Neuronal stem cell (in vitro differentiated cells): ENCODE data around the gene PARVA.

Experiments
- DNase-seq: peaks from one replicate; pipeline ENCODE4 v3.0.0-alpha.2; 2013; ENCODE audit warnings: low spot score
- H2AFZ ChIP-seq: one replicate; pipeline ENCODE4 v1.6.1; 2013; ENCODE audit warnings: mild to moderate bottlenecking, low read length, inconsistent platforms
- H2AK5ac ChIP-seq: 2 replicates; pipeline ENCODE4 v1.6.1; 2013; ENCODE audit warnings: low read depth, mild to moderate bottlenecking, inconsistent platforms, low read length, moderate library complexity, mixed read lengths
- H2BK120ac ChIP-seq: 2 replicates; pipeline ENCODE4 v1.6.1; 2013; ENCODE audit warnings: low read depth, mild to moderate bottlenecking, inconsistent platforms, low read length, moderate library complexity, mixed read lengths
- H2BK12ac ChIP-seq: one replicate; pipeline ENCODE4 v1.6.1; 2013; ENCODE audit warnings: low read length, inconsistent platforms
- H2BK15ac ChIP-seq: 2 replicates; pipeline ENCODE4 v1.6.1; 2013; ENCODE audit warnings: mild to moderate bottlenecking, low read length, inconsistent platforms, mixed read lengths
- H2BK5ac ChIP-seq: one replicate; pipeline ENCODE4 v1.6.1; 2013; ENCODE audit warnings: inconsistent platforms, mild to moderate bottlenecking, low read length, moderate library complexity
- H3K14ac ChIP-seq: one replicate; pipeline ENCODE4 v1.6.1; 2013; ENCODE audit warnings: low read length, inconsistent platforms
- H3K18ac ChIP-seq: 2 replicates; pipeline ENCODE4 v1.6.1; 2013; ENCODE audit warnings: low read length, inconsistent platforms
- H3K23ac ChIP-seq: 2 replicates; pipeline ENCODE4 v1.6.1; 2013; ENCODE audit warnings: low read depth, mild to moderate bottlenecking, mixed read lengths, low read length, inconsistent platforms; ENCODE audit not compliant: poor library complexity
- H3K27ac ChIP-seq: replicated peaks from 3 replicates; pipeline ENCODE4 v1.5.1; 2013; ENCODE audit warnings: low read length, inconsistent platforms
- H3K27me3 ChIP-seq, 3 experiments: 2 replicates each; pipeline ENCODE4 v1.6.1; 2013; ENCODE audit warnings: low read length in 3 of 3, mild to moderate bottlenecking in 2 of 3, inconsistent platforms in 1 of 3, low read depth in 1 of 3, mixed read lengths in 1 of 3, moderate library complexity in 1 of 3; ENCODE audit not compliant: control insufficient read depth in 3 of 3, insufficient read depth in 3 of 3
- H3K36me3 ChIP-seq, 2 donors: replicated peaks in 1 of 2; 2 replicates each; pipeline ENCODE4 v1.6.1; 2013; ENCODE audit warnings: low read length in 2 of 2; ENCODE audit not compliant: control insufficient read depth in 2 of 2, insufficient read depth in 2 of 2
- H3K4ac ChIP-seq: 2 replicates; pipeline ENCODE4 v1.6.1; 2013; ENCODE audit warnings: inconsistent platforms, mild to moderate bottlenecking, low read length, moderate library complexity
- H3K4me1 ChIP-seq, 2 donors: 1 replicate in 1 of 2; 2 replicates in 1 of 2; pipeline ENCODE4 v1.6.1; 2013; ENCODE audit warnings: low read length in 2 of 2, low read depth in 1 of 2; ENCODE audit not compliant: control insufficient read depth in 2 of 2, insufficient read depth in 1 of 2
- H3K4me2 ChIP-seq: one replicate; pipeline ENCODE4 v1.6.1; 2013; ENCODE audit warnings: mild to moderate bottlenecking, low read length, inconsistent platforms; ENCODE audit not compliant: insufficient read depth, poor library complexity, severe bottlenecking
- H3K4me3 ChIP-seq, 2 donors: 2 replicates each; pipeline ENCODE4 v1.5.1; 2013; ENCODE audit warnings: low read length in 2 of 2, mild to moderate bottlenecking in 2 of 2, inconsistent platforms in 1 of 2, moderate library complexity in 1 of 2
- H3K79me1 ChIP-seq: one replicate; pipeline ENCODE4 v1.6.1; 2013; ENCODE audit warnings: low read depth, mild to moderate bottlenecking, inconsistent platforms, low read length, moderate library complexity
- H3K9ac ChIP-seq: one replicate; pipeline ENCODE4 v1.6.1; 2013; ENCODE audit warnings: mild to moderate bottlenecking, low read depth, low read length, inconsistent platforms; ENCODE audit not compliant: poor library complexity
- H3K9me3 ChIP-seq, 2 donors: replicated peaks in 1 of 2; 2 replicates each; pipeline versions ENCODE3 to v1.6.1; 2013; ENCODE audit warnings: low read length in 2 of 2, mild to moderate bottlenecking in 2 of 2, inconsistent platforms in 1 of 2, low read depth in 1 of 2, mixed read lengths in 1 of 2, moderate library complexity in 1 of 2; ENCODE audit not compliant: control insufficient read depth in 2 of 2, insufficient read depth in 1 of 2
- H4K8ac ChIP-seq: one replicate; pipeline ENCODE4 v1.6.1; 2013; ENCODE audit warnings: low read depth, mild to moderate bottlenecking, inconsistent platforms, low read length, moderate library complexity
- H4K91ac ChIP-seq: one replicate; pipeline ENCODE4 v1.6.1; 2013; ENCODE audit warnings: low read length, low read depth, mild to moderate bottlenecking, inconsistent platforms; ENCODE audit not compliant: poor library complexity
- WGBS, 2 donors: extraction: QIAGEN DNeasy Blood & Tissue Kit; methylation state at CpG; one replicate each; pipeline ENCODE4 v1.1.7; 2013; ENCODE audit warnings: missing lambda C conversion rate in 2 of 2, mixed read lengths in 1 of 2; ENCODE audit not compliant: insufficient read length in 2 of 2, insufficient replicate concordance in 1 of 2; ENCODE audit errors: extremely low coverage in 2 of 2; 5-methylcytosine and 5-hydroxymethylcytosine counted together

PARVA gene

GRCh38 chr11:12531020-12531419, 153.6 kb downstream of the PARVA start:
- Histone ChIP-seq H3K4ac (no peak overlapping the region), H3K23ac (no peak overlapping the region), H2BK120ac (no peak overlapping the region), H3K4me2 (no peak overlapping the region), H3K27ac (no peak overlapping the region), H3K18ac (no peak overlapping the region), H3K79me1 (no peaks in the 10 kb centered on the region), H4K91ac (no peak overlapping the region), H2AK5ac (no peak overlapping the region), H3K14ac (no peak overlapping the region), H4K8ac (no peak overlapping the region), H3K4me3 (no peak overlapping the region), H2AFZ (no peak overlapping the region), H3K36me3 (peaks cover 0 to 2% of the 10 kb centered on the region in 2 donors), H3K9ac (no peak overlapping the region), H2BK5ac (no peak overlapping the region), H3K27me3 (no peaks in the 10 kb centered on the region), H3K9me3 (no peaks in the 10 kb centered on the region), H2BK12ac (no peak overlapping the region), H3K4me1 (no peaks in the 10 kb centered on the region), H2BK15ac (no peak overlapping the region)
- no peak for DNase-seq
- WGBS, 2 donors: no CpG with 5 or more reads among the region's 5 CpGs

- H2BK120ac ChIP-seq: no peak overlapping the region
- no peak overlapping the region for H3K18ac ChIP-seq
- WGBS, 2 donors: no CpG with 5 or more reads among the region's 3 CpGs
- no peak for DNase-seq
- no peak overlapping the region for H3K27ac ChIP-seq
- no peaks in the 10 kb centered on the region for H3K79me1 ChIP-seq
- H2BK12ac ChIP-seq: no peak overlapping the region
- no peak overlapping the region for H2BK5ac ChIP-seq
- peaks cover 0 to 2% of the 10 kb centered on the region in 2 donors for H3K36me3 ChIP-seq
- H3K27me3 ChIP-seq: no peaks in the 10 kb centered on the region
- no peak overlapping the region for H2BK15ac ChIP-seq
- H3K4ac ChIP-seq: no peak overlapping the region
- H3K23ac ChIP-seq: no peak overlapping the region
- no peak overlapping the region for H3K14ac ChIP-seq
- H4K91ac ChIP-seq: no peak overlapping the region
- H3K4me1 ChIP-seq: no peaks in the 10 kb centered on the region
- H2AK5ac ChIP-seq: no peak overlapping the region
- H3K4me2 ChIP-seq: no peak overlapping the region
- no peaks in the 10 kb centered on the region for H3K9me3 ChIP-seq
- no peak overlapping the region for H3K9ac ChIP-seq
- no peak overlapping the region for H4K8ac ChIP-seq
- H2AFZ ChIP-seq: no peak overlapping the region
- no peak overlapping the region for H3K4me3 ChIP-seq
These were observed 154.3 kb downstream of the PARVA start for GRCh38 chr11:12531681-12532080.

- no peak for DNase-seq
- Histone ChIP-seq H4K8ac (no peak overlapping the region), H2AFZ (no peak overlapping the region), H3K4me2 (no peak overlapping the region), H3K14ac (no peak overlapping the region), H3K4me1 (no peaks in the 10 kb centered on the region), H3K27ac (no peak overlapping the region), H2BK15ac (no peak overlapping the region), H4K91ac (no peak overlapping the region), H3K36me3 (peaks cover 0 to 2% of the 10 kb centered on the region in 2 donors), H3K23ac (no peak overlapping the region), H3K18ac (no peak overlapping the region), H2BK12ac (no peak overlapping the region), H3K4me3 (no peak overlapping the region), H3K79me1 (no peaks in the 10 kb centered on the region), H3K4ac (no peak overlapping the region), H3K9me3 (no peaks in the 10 kb centered on the region), H3K27me3 (no peaks in the 10 kb centered on the region), H2BK120ac (no peak overlapping the region), H3K9ac (no peak overlapping the region), H2BK5ac (no peak overlapping the region), H2AK5ac (no peak overlapping the region)
- no CpG with 5 or more reads among the region's 14 CpGs for WGBS, 2 donors
These were observed 155.2 kb downstream of the PARVA start for GRCh38 chr11:12532580-12532979.

GRCh38 chr11:12534549-12534948, 157.2 kb downstream of the PARVA start:
- no peak overlapping the region for H4K8ac ChIP-seq
- no peak overlapping the region for H3K14ac ChIP-seq
- no peak overlapping the region for H2BK120ac ChIP-seq
- no peak overlapping the region for H3K23ac ChIP-seq
- no peaks in the 10 kb centered on the region for H3K79me1 ChIP-seq
- H3K4me2 ChIP-seq: no peak overlapping the region
- whole genome bisulfite sequencing, 2 donors: no CpG with 5 or more reads among the region's 2 CpGs
- no peak overlapping the region for H2BK12ac ChIP-seq
- no peak overlapping the region for H2AK5ac ChIP-seq
- no peak for DNase-seq
- no peak overlapping the region for H3K18ac ChIP-seq
- H3K9me3 ChIP-seq: no peaks in the 10 kb centered on the region
- no peak overlapping the region for H2BK15ac ChIP-seq
- no peak overlapping the region for H2BK5ac ChIP-seq
- H4K91ac ChIP-seq: no peak overlapping the region
- no peaks in the 10 kb centered on the region for H3K27me3 ChIP-seq
- no peak overlapping the region for H3K9ac ChIP-seq
- no peaks in the 10 kb centered on the region for H3K36me3 ChIP-seq
- no peak overlapping the region for H3K4me3 ChIP-seq
- no peak overlapping the region for H2AFZ ChIP-seq
- no peak overlapping the region for H3K27ac ChIP-seq
- no peak overlapping the region for H3K4ac ChIP-seq
- H3K4me1 ChIP-seq: no peaks in the 10 kb centered on the region
